ENCODE data around the gene TRERF1.

DNA sequence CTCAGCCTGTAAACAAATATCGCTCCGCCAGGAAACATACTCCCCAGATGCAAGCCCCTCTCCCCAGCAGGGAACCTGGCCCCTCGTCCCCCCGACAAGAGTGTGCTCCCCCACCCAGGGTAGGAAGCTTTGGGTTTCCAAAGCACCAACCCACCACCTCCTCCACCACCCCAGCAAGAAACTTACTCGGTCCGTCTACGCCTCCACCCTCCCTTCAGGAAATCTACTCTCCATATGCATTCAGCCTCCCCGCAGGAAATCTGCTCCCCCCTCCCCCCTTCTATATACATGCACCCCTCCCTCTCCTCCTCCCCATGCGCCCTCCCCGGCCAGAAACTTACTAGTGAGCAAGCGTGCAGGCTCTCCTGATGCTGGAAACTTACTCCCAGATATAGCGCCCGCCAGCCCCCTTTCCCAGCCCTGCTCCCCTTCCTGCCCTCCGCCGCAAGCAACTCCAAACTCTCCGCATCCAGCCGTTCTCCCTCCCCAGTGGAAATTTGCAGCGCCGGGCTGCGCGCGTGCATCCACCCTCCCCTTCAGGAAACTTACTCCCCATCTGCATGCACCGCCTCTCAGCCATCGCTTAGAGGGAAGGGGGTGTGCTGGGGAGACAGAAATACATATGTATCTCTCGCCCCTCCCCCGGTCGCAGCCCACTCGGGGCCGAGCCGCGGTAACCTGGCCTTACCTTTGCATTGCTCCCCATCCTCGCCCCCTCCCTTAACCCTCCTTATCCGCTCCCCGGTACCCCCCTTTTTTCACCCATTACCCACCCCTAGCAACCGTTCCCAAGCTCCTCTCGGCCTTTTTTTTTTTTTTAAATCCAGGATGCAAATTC is at the start of gene TRERF1:
- TF ChIP-seq CTCF (IDR thresholded peaks at IDR 0.05) = no peak
- TF ChIP-seq POLR2AphosphoS5 (IDR thresholded peaks at IDR 0.05) = no peak

Data from prostate gland (tissue), 2 donors.